Stimulated activated CD4-positive, alpha-beta T cell treated with anti-CD3 and anti-CD28 coated beads, TNF-alpha, amount 100 ng/mL, for 4 hours (primary cell): ENCODE measurements around the gene INSYN1.

Experiments
- DNase-seq, 3 experiments: peaks; one replicate each; pipeline ENCODE4 v3.0.0-alpha.2; 2020; ENCODE audit warnings: low read depth in 3 of 3

Gene INSYN1

GRCh38 chr15:73777741-73778140 is 24.6 kb upstream of the INSYN1 start:
- no peak for DNase-seq

- no peak for DNase-seq
These were observed 20.3 kb upstream of the INSYN1 start for GRCh38 chr15:73773428-73773827.

- DNase-seq = no peak
These were observed 18.4 kb upstream of the INSYN1 start for GRCh38 chr15:73771385-73772045.

GRCh38 chr15:73770050-73770449 is 16.9 kb upstream of the INSYN1 start:
- no peak for DNase-seq

- no peak for DNase-seq
These were observed 14.8 kb upstream of the INSYN1 start for GRCh38 chr15:73767806-73768501.

- DNase-seq = no peak
These were observed 13.4 kb upstream of the INSYN1 start for GRCh38 chr15:73766598-73766997.

GRCh38 chr15:73765778-73766177 is 12.6 kb upstream of the INSYN1 start:
- no peak for DNase-seq

GRCh38 chr15:73763931-73764330 is 10.8 kb upstream of the INSYN1 start:
- DNase-seq = no peak

GRCh38 chr15:73760330-73761329 is 7.5 kb upstream of the INSYN1 start:
- DNase-seq = no peak

- DNase-seq = no peak
These were observed 5.3 kb upstream of the INSYN1 start for GRCh38 chr15:73758461-73758860.

GRCh38 chr15:73757571-73757970 is 4.4 kb upstream of the INSYN1 start:
- DNase-seq = no peak

- DNase-seq = no peak
These were observed 3.9 kb upstream of the INSYN1 start for GRCh38 chr15:73756947-73757513.

- DNase-seq = no peak
These were observed 3.2 kb upstream of the INSYN1 start for GRCh38 chr15:73756390-73756789.

- DNase-seq = no peak
These were observed 2.8 kb upstream of the INSYN1 start for GRCh38 chr15:73755946-73756345.

- no peak for DNase-seq
These were observed 2.3 kb upstream of the INSYN1 start for GRCh38 chr15:73755481-73755880.

- DNase-seq = no peak
These were observed 1.3 kb upstream of the INSYN1 start for GRCh38 chr15:73754461-73754860.

- DNase-seq = no peak
These were observed 351 bp downstream of the INSYN1 start for GRCh38 chr15:73752806-73753193.

- DNase-seq = no peak
These were observed 999 bp downstream of the INSYN1 start for GRCh38 chr15:73751899-73752805.

GRCh38 chr15:73751511-73751898 is 1.6 kb downstream of the INSYN1 start:
- no peak for DNase-seq

- no peak for DNase-seq
These were observed 2.2 kb downstream of the INSYN1 start for GRCh38 chr15:73750951-73751350.

- DNase-seq = no peak
These were observed 2.7 kb downstream of the INSYN1 start for GRCh38 chr15:73750438-73750837.
